Measurements from ENCODE around the gene KATNAL1.

Gene KATNAL1

DNA sequence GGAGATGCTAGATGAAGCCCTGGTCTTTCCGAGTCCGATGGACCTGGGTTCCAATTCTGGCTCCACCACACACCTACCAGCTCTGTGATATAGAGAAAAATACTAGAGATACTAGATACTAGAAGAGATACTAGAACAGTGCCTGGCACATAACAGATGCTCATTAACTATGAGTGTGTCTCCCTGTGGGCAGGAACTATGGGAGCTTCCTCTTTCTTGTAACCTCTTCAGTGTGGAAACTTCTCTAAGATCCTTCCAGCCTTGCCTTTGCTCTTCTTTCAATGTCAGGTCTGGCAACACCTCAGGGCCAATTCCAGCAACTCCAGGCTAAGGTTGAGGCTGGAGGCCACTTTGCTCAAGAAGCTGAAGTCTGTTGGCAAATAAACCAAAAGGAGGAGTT is 143.9 kb downstream of the KATNAL1 start:
- no peak for TF ChIP-seq TAF1 (IDR thresholded peaks at IDR 0.05; ENCODE audit: low read depth, low read length)
- no peak for TF ChIP-seq POU2F2 (IDR thresholded peaks at IDR 0.05; ENCODE audit: low read depth, low read length)
- TF ChIP-seq POLR2AphosphoS5 (IDR thresholded peaks at IDR 0.05; ENCODE audit: low read depth, low read length): no peak
- no peak for TF ChIP-seq POLR2A (IDR thresholded peaks at IDR 0.05; ENCODE audit: low read depth, low read length)
- no peak for TF ChIP-seq PAX5 (IDR thresholded peaks at IDR 0.05; ENCODE audit: insufficient read depth, low read length, severe bottlenecking)
- no peak for TF ChIP-seq SPI1 (IDR thresholded peaks at IDR 0.05; ENCODE audit: low read depth, low read length)
- DNase-seq (ENCODE audit: insufficient read length, low spot score) (no peak), FAIRE-seq (no peak)

DNA sequence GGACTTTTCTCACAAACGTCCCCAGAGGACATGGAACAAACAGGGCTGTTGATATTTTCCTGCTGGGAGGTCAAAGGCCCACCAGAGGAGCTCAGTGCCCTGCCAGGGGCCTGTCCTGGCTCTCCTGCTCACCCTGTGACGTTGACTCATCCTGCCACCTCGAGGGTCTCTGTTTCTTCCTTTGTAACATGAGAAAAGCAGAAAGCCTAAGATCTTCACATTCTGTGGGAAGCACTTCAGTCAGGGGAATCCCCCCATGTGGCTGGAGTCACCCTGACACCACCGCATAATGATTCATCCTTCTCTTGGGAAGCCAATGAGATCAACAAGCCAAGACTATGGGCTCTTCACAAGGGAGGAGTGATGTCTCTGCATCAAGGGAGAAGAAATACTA is 147.9 kb downstream of the KATNAL1 start:
- no peak for FAIRE-seq
- DNase-seq (ENCODE audit: insufficient read length, low spot score): no peak
- no peak for TF ChIP-seq POLR2A (IDR thresholded peaks at IDR 0.05; ENCODE audit: low read depth, low read length)
- no peak for TF ChIP-seq SPI1 (IDR thresholded peaks at IDR 0.05; ENCODE audit: low read depth, low read length)
- TF ChIP-seq POU2F2 (IDR thresholded peaks at IDR 0.05; ENCODE audit: low read depth, low read length): no peak
- TF ChIP-seq TAF1 (IDR thresholded peaks at IDR 0.05; ENCODE audit: low read depth, low read length): no peak
- no peak for TF ChIP-seq PAX5 (IDR thresholded peaks at IDR 0.05; ENCODE audit: insufficient read depth, low read length, severe bottlenecking)
- no peak for TF ChIP-seq POLR2AphosphoS5 (IDR thresholded peaks at IDR 0.05; ENCODE audit: low read depth, low read length)

- FAIRE-seq (no peak), DNase-seq (ENCODE audit: insufficient read length, low spot score) (no peak)
- TF ChIP-seq POLR2AphosphoS5 (IDR thresholded peaks at IDR 0.05; ENCODE audit: low read depth, low read length): no peak
- no peak for TF ChIP-seq PAX5 (IDR thresholded peaks at IDR 0.05; ENCODE audit: insufficient read depth, low read length, severe bottlenecking)
- no peak for TF ChIP-seq SPI1 (IDR thresholded peaks at IDR 0.05; ENCODE audit: low read depth, low read length)
- no peak for TF ChIP-seq POU2F2 (IDR thresholded peaks at IDR 0.05; ENCODE audit: low read depth, low read length)
Measured at GRCh38 chr13:30158774-30159445, 148.4 kb downstream of the KATNAL1 start.

- DNase-seq (ENCODE audit: insufficient read length, low spot score) (no peak), FAIRE-seq (no peak)
Measured at GRCh38 chr13:30157616-30157993, 149.7 kb downstream of the KATNAL1 start.

GRCh38 chr13:30156826-30157615 is 150.3 kb downstream of the KATNAL1 start:
- TF ChIP-seq POU2F2 (IDR thresholded peaks at IDR 0.05; ENCODE audit: low read depth, low read length) (no peak), PAX5 (IDR thresholded peaks at IDR 0.05; ENCODE audit: insufficient read depth, low read length, severe bottlenecking) (no peak), POLR2A (IDR thresholded peaks at IDR 0.05; ENCODE audit: low read depth, low read length) (no peak), POLR2AphosphoS5 (IDR thresholded peaks at IDR 0.05; ENCODE audit: low read depth, low read length) (no peak), SPI1 (IDR thresholded peaks at IDR 0.05; ENCODE audit: low read depth, low read length) (no peak), TAF1 (IDR thresholded peaks at IDR 0.05; ENCODE audit: low read depth, low read length) (no peak)
- DNase-seq (ENCODE audit: insufficient read length, low spot score): no peak
- no peak for FAIRE-seq

More at GRCh38 chr13:30157616-30157993, 149.7 kb downstream of the KATNAL1 start:
- TF ChIP-seq POLR2AphosphoS5 (IDR thresholded peaks at IDR 0.05; ENCODE audit: low read depth, low read length): no peak
- TF ChIP-seq POU2F2 (IDR thresholded peaks at IDR 0.05; ENCODE audit: low read depth, low read length): no peak
- TF ChIP-seq TAF1 (IDR thresholded peaks at IDR 0.05; ENCODE audit: low read depth, low read length): no peak
- TF ChIP-seq PAX5 (IDR thresholded peaks at IDR 0.05; ENCODE audit: insufficient read depth, low read length, severe bottlenecking): no peak
- TF ChIP-seq SPI1 (IDR thresholded peaks at IDR 0.05; ENCODE audit: low read depth, low read length): no peak
- no peak for TF ChIP-seq POLR2A (IDR thresholded peaks at IDR 0.05; ENCODE audit: low read depth, low read length)

- FAIRE-seq: no peak
- TF ChIP-seq POU2F2 (IDR thresholded peaks at IDR 0.05; ENCODE audit: low read depth, low read length) (no peak), TAF1 (IDR thresholded peaks at IDR 0.05; ENCODE audit: low read depth, low read length) (no peak), POLR2AphosphoS5 (IDR thresholded peaks at IDR 0.05; ENCODE audit: low read depth, low read length) (no peak), PAX5 (IDR thresholded peaks at IDR 0.05; ENCODE audit: insufficient read depth, low read length, severe bottlenecking) (no peak), SPI1 (IDR thresholded peaks at IDR 0.05; ENCODE audit: low read depth, low read length) (no peak)
- no peak for DNase-seq (ENCODE audit: insufficient read length, low spot score)
Measured at GRCh38 chr13:30156270-30156669, 151.1 kb downstream of the KATNAL1 start.

DNA sequence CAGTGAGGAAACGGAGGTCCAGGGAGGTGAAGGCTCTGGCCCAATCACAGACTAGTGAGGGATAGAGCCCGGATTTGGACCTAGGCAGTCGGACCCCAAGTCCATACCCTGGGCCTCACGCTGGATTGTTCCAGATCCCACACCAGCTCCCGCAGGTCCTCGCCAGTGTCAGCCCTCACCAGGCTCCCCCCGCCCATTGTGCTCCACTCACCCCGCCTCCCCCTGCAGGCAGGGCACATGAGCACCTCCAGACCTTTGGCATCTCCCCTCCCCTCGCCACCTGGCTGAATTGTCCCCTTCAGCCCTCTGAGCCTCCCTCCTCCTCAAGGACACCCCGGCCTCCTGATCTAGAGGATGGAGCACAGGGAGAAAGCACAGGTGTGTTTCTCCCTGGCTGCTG is 152.4 kb downstream of the KATNAL1 start:
- TF ChIP-seq TAF1 (IDR thresholded peaks at IDR 0.05; ENCODE audit: low read depth, low read length) (no peak), PAX5 (IDR thresholded peaks at IDR 0.05; ENCODE audit: insufficient read depth, low read length, severe bottlenecking) (no peak), POLR2AphosphoS5 (IDR thresholded peaks at IDR 0.05; ENCODE audit: low read depth, low read length) (no peak), POLR2A (IDR thresholded peaks at IDR 0.05; ENCODE audit: low read depth, low read length) (no peak), SPI1 (IDR thresholded peaks at IDR 0.05; ENCODE audit: low read depth, low read length) (no peak), POU2F2 (IDR thresholded peaks at IDR 0.05; ENCODE audit: low read depth, low read length) (no peak)
- FAIRE-seq (no peak), DNase-seq (ENCODE audit: insufficient read length, low spot score) (no peak)

- TF ChIP-seq TAF1 (IDR thresholded peaks at IDR 0.05; ENCODE audit: low read depth, low read length): no peak
- TF ChIP-seq POLR2AphosphoS5 (IDR thresholded peaks at IDR 0.05; ENCODE audit: low read depth, low read length): no peak
- TF ChIP-seq SPI1 (IDR thresholded peaks at IDR 0.05; ENCODE audit: low read depth, low read length): no peak
- no peak for TF ChIP-seq PAX5 (IDR thresholded peaks at IDR 0.05; ENCODE audit: insufficient read depth, low read length, severe bottlenecking)
- TF ChIP-seq POLR2A (IDR thresholded peaks at IDR 0.05; ENCODE audit: low read depth, low read length): no peak
- no peak for TF ChIP-seq POU2F2 (IDR thresholded peaks at IDR 0.05; ENCODE audit: low read depth, low read length)
- FAIRE-seq: no peak
Measured at GRCh38 chr13:30154531-30154930, 152.8 kb downstream of the KATNAL1 start.

DNA sequence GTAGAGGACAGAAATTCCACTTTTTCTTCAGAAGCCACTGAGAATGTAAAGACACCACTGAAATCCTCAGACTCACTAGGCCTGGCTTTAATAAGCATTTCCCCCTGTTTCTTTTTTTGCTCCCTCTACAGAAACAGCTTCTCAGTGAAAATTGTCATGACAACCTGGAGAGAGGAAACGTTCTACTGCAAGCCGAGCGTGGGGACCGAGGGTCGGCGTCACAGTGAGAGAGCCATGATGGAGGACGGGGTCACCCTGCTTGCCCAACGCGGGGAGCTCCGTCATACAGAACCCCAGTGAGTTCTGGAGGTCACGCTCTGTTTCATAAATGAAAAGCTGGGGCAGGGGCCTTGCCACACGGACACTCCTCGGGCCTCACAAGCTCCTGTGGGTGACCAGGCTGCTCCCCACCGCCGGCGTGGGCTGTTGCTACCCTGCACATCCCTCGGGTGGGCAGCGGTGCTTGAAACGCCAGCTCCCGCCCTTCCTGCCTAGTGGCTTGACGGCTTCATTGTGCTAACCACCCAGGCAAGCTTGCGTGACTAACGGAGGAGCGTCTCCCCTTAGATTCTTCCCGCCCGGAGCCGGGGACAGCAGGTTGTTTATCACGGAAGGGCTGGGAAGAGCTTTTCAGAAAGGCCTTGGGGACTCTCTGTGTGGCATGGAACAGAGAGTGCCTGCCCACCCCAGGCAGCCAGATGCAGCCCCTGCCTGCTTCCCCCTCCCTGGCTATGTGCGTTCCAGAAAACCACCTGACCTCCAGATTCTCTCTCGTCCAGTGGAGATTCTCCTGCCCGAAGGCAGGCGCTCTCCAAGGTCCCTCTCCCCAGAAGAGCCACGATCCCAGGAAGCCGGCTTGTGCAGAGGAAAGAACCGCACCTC is 153.6 kb downstream of the KATNAL1 start:
- no peak for TF ChIP-seq POLR2AphosphoS5 (IDR thresholded peaks at IDR 0.05; ENCODE audit: low read depth, low read length)
- no peak for TF ChIP-seq POU2F2 (IDR thresholded peaks at IDR 0.05; ENCODE audit: low read depth, low read length)
- no peak for TF ChIP-seq TAF1 (IDR thresholded peaks at IDR 0.05; ENCODE audit: low read depth, low read length)
- no peak for FAIRE-seq
- DNase-seq (ENCODE audit: insufficient read length, low spot score): no peak

More at GRCh38 chr13:30154531-30154930, 152.8 kb downstream of the KATNAL1 start:
- no peak for DNase-seq (ENCODE audit: insufficient read length, low spot score)
